ENCODE results near the gene PLD6.

Gene PLD6

GRCh38 chr17:17180141-17180603, 26.0 kb downstream of the PLD6 start:
- ATAC-seq (ENCODE audit: low read depth) (no peak), DNase-seq (ENCODE audit: low spot score) (no peak)
- Histone ChIP-seq H3K4me1 (ENCODE audit: insufficient read depth, poor library complexity, severe bottlenecking) (no peaks in the 10 kb centered on the region), H3K27ac (ENCODE audit: poor library complexity, severe bottlenecking) (no peak overlapping the region), H3K4me3 (ENCODE audit: severe bottlenecking) (no peak overlapping the region), H3K9me3 (ENCODE audit: severe bottlenecking) (no peaks in the 10 kb centered on the region), H3K27me3 (ENCODE audit: insufficient read depth, poor library complexity, severe bottlenecking) (no peaks in the 10 kb centered on the region), H3K36me3 (ENCODE audit: low read depth) (peaks cover 96% of the 10 kb centered on the region)
- no peak for TF ChIP-seq CTCF (IDR thresholded peaks at IDR 0.05; ENCODE audit: poor library complexity, severe bottlenecking)

- TF ChIP-seq CTCF (IDR thresholded peaks at IDR 0.05; ENCODE audit: poor library complexity, severe bottlenecking): no peak
- H3K27me3 ChIP-seq (ENCODE audit: insufficient read depth, poor library complexity, severe bottlenecking): no peaks in the 10 kb centered on the region
- no peak for DNase-seq (ENCODE audit: low spot score)
- ATAC-seq (ENCODE audit: low read depth): no peak
- no peak overlapping the region for H3K27ac ChIP-seq (ENCODE audit: poor library complexity, severe bottlenecking)
- no peaks in the 10 kb centered on the region for H3K9me3 ChIP-seq (ENCODE audit: severe bottlenecking)
- no peak overlapping the region for H3K4me3 ChIP-seq (ENCODE audit: severe bottlenecking)
- H3K4me1 ChIP-seq (ENCODE audit: insufficient read depth, poor library complexity, severe bottlenecking): no peaks in the 10 kb centered on the region
- H3K36me3 ChIP-seq (ENCODE audit: low read depth): peaks cover 99% of the 10 kb centered on the region
Observed at GRCh38 chr17:17179371-17179827, 26.7 kb downstream of the PLD6 start.

GRCh38 chr17:17177176-17177575, 29.0 kb downstream of the PLD6 start:
- no peak for DNase-seq (ENCODE audit: low spot score)
- TF ChIP-seq CTCF (IDR thresholded peaks at IDR 0.05; ENCODE audit: poor library complexity, severe bottlenecking): no peak
- Histone ChIP-seq H3K9me3 (ENCODE audit: severe bottlenecking) (no peaks in the 10 kb centered on the region), H3K4me3 (ENCODE audit: severe bottlenecking) (no peak overlapping the region), H3K36me3 (ENCODE audit: low read depth) (peaks cover 99% of the 10 kb centered on the region), H3K4me1 (ENCODE audit: insufficient read depth, poor library complexity, severe bottlenecking) (peaks cover under 1% of the 10 kb centered on the region), H3K27ac (ENCODE audit: poor library complexity, severe bottlenecking) (no peak overlapping the region), H3K27me3 (ENCODE audit: insufficient read depth, poor library complexity, severe bottlenecking) (no peaks in the 10 kb centered on the region)
- no peak for ATAC-seq (ENCODE audit: low read depth)

GRCh38 chr17:17176341-17176740, 29.8 kb downstream of the PLD6 start:
- Histone ChIP-seq H3K36me3 (ENCODE audit: low read depth) (peaks cover 99% of the 10 kb centered on the region), H3K27ac (ENCODE audit: poor library complexity, severe bottlenecking) (no peak overlapping the region), H3K4me3 (ENCODE audit: severe bottlenecking) (no peak overlapping the region), H3K9me3 (ENCODE audit: severe bottlenecking) (no peaks in the 10 kb centered on the region), H3K4me1 (ENCODE audit: insufficient read depth, poor library complexity, severe bottlenecking) (peaks cover 2% of the 10 kb centered on the region), H3K27me3 (ENCODE audit: insufficient read depth, poor library complexity, severe bottlenecking) (no peaks in the 10 kb centered on the region)
- no peak for DNase-seq (ENCODE audit: low spot score)
- ATAC-seq (ENCODE audit: low read depth): no peak
- TF ChIP-seq CTCF (IDR thresholded peaks at IDR 0.05; ENCODE audit: poor library complexity, severe bottlenecking): no peak

- Histone ChIP-seq H3K27ac (ENCODE audit: poor library complexity, severe bottlenecking) (no peak overlapping the region), H3K27me3 (ENCODE audit: insufficient read depth, poor library complexity, severe bottlenecking) (no peaks in the 10 kb centered on the region), H3K4me1 (ENCODE audit: insufficient read depth, poor library complexity, severe bottlenecking) (peaks cover 2% of the 10 kb centered on the region), H3K9me3 (ENCODE audit: severe bottlenecking) (no peaks in the 10 kb centered on the region), H3K36me3 (ENCODE audit: low read depth) (peaks cover 99% of the 10 kb centered on the region), H3K4me3 (ENCODE audit: severe bottlenecking) (no peak overlapping the region)
- no peak for TF ChIP-seq CTCF (IDR thresholded peaks at IDR 0.05; ENCODE audit: poor library complexity, severe bottlenecking)
- no peak for ATAC-seq (ENCODE audit: low read depth)
- DNase-seq (ENCODE audit: low spot score): no peak
Observed at GRCh38 chr17:17175917-17176316, 30.2 kb downstream of the PLD6 start.
